ENCODE results near the gene MYO5A.
"Not testable (repeated sequence)": the region's sequence is repeated elsewhere in the genome, so short reads cannot be mapped to it uniquely, and the experiment has no call there.

Gene MYO5A

DNA sequence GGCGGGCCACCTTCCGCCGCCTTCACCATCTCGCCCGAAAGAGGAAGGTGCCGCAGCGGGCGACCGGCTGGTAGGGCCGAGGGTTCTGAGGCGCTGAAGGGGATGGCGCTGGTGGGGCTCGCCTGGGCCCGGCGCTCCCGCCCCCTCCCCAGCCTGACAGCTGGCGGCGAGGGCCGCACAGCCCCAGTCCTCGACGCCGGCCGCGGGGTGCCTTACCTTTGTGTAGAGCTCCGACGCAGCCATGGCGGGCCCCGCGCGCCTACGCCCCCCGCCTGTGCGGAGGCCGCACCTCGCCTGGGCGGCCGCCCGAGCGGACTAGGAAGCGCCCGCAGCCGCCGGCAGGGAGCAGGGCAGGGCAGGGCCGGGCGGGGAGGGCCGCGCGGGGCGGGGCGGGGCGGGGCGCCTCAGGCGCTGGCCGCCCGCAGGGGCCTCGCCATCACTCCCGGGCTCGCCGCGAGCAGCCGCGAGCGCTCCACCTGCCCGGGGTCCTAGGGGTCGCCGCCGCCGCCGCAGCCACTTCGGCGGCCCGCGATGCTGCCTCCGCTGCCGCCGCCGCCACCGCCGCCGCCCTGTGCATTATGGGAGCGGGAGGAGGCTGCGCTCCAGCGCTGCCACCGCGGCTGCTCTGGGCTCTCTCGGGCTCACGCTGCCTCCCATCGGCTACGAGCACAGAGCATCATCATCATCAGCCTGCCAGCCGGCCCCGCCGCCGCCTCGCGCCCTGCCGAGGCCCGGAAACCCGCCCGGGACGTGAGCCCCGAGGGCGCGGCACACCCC is at the start of gene MYO5A:
MYO5A (minus strand) TSS at position 317 of the 777 bp plus-strand sequence; CDS start at position 243, 74 bp downstream.
- DNase-seq (ENCODE audit: low read depth in 2 of 2), result peak; percentile 62 to 66

DNA sequence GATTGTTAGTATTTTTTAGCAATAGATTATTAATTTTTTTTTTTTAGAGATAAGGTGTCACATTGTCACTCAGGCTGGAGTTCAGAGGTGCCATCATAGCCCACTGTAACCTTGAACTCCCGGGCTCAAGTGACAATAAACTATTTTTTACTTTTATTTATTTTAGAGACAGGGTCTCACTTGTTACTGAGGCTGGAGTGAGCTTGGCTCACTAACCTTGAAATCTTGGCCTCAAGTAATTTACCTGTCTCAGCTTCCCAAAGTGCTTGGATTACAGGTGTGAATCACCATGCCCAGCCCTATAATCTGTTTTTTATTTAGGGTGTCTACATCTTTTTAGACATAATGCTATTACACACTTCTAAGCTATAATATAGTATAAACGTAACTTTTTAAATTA is 48.0 kb upstream of the MYO5A start:
- no peak for DNase-seq (ENCODE audit: low read depth in 2 of 2)

DNA sequence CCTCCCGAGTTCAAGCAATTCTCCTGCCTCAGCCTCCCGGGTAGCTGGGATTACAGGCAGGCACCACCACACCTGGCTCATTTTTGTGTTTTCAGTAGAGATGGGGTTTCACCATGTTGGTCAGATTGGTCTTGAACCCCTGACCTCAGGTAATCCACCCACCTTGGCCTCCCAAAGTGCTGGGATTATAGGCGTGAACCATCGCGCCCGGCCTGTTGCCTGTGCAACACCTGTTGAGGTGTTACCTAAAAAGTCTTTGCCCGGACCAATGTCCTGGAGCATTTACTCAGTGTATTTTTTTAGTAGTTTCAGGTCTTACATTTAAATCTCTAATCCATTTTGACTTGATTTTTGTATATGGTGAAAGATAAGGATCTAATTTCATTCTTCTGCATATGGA is 46.9 kb upstream of the MYO5A start:
- DNase-seq (ENCODE audit: low read depth in 2 of 2), result not testable (repeated sequence)

DNA sequence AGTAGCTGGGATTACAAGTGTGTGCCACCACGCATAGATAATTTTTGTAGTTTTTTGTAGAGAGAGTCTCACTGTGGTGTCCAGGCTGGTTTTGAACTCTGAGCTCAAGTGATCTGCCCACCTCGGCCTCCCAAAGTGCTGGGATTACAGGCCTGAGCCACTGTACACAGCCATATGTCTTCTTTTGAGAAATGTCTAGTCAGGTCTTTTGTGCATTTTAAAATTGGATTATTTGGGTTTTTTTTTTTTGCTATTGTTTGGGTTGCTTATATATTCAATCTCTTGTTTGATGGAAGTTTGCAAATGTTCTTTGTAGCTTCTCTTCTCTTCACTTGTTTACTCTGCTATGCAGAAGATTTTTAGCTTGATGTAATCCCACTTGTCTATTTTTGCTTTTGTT is 46.4 kb upstream of the MYO5A start:
- no peak for DNase-seq (ENCODE audit: low read depth in 2 of 2)

DNA sequence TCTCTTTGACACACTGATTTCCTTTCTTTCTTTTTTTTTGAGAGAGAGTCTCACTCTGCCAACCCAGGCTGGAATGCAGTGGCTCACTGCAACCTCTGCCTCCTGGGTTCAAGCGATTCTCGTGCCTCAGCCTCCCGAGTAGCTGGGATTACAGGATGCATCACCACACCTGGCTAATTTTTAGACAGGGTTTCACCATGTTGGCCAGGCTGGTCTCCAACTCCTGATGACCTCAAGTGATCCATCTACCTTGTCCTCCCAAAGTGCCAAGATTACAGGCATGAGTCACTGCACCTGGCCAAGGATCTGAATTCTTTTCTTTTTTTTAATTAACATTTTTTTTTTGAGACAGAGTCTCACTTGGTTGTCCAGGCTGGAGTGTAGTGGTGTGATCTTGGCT is 45.9 kb upstream of the MYO5A start:
- DNase-seq (ENCODE audit: low read depth in 2 of 2), result not testable (repeated sequence)

DNA sequence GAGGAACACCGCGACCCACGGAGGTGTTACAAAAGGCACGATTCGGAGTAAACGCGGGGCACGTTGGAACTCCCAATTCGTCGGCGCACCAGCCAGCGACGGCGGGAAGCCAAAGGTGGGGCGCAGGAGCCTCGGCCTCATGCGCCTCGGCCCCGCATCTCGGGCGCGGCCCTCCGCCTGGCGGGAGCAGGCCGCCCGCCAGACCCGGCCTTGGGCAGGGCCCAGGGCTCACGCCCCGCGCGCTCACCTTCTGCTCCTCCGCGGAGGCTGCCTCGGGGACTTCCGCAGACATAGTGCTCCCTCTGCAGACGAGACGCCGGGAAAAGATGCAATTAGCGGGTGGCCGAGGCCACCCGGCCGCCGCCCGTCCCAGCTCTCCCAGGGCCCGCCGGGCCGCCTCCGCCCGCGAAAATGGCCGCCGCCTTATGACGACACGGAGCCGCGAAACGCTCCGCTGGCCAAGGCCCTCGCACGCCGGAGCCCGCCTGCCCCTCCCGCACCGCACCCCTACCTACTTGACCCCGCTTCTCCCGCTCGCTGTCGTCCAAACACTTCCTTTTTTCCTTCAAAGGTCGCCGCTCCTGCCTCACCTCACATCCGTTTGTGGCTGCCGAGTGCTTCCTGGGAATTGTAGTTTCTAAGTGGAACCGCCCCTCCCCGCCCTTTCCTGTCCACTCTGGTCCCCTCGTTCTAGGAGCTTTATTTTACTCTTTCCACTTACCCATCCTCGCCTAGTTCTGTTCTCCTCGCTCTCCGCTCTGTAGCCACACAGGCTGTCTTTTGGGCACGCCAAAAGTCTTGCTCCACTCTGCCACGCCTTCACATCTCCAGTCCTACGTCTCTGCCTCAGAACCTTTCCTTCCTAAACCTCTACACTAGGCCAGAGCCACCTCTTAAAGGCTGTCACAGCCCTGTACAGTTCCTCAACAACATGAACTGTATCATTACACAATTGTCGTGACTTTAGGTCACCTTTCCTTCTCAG is 40.2 kb upstream of the MYO5A start, which contains the start of gene ARPP19:
ARPP19 (minus strand) TSS at position 430 of the 985 bp plus-strand sequence; CDS start at position 292, 138 bp downstream.
- DNase-seq (ENCODE audit: low read depth in 2 of 2), result peak; percentile 54 to 58

DNA sequence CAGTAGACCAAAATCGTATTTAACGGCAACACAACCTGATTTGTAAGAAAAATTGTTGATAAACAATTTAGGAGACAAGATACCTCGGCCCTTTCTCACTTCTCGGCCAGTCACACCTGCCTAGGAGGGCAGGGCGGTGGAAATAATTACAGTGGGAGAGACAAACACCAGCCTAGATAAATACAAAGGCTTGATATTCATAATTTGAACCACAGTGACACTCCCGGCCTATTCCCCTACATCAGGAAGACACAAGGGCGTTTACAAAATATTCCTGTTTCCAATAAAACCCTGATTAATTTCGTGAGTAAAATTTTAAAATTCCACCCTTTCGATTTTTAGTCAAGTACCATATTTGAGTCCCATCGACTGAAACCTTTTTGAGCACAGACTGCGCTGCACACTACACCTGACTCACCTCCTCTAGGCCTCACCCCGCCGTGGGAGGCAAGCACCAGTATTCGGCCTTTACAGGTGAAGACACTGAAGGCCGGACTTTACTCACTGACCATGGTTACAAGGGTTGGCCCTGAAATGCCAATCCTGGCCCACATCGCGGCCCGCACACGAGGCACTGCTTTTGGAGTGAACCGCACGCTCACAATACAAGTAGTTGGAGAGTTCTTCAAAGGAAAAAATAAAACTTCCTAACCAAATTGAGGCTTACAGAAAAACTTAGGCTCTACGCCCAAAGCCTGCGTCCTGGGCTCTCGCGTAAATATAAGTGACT is 39.4 kb upstream of the MYO5A start:
- DNase-seq (ENCODE audit: low read depth in 2 of 2), result peak; percentile 6 to 23

DNA sequence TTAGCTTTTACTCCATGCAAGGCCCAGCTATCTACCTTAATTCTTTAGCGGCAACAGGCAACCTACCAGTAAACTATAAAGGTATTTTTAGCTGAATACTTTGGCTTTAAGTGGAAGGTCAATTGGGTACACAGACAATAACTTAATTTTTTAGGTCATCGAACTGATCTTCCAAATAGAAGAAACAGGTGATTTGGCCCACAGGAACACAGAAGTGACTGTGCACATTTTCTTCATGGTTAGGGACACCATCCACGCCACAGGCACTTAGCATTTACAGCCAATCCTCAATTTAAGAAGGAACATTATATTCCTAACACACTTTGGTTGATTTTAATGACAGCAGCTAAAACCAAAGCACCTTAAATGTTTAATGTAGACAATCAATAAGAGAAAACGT is 38.2 kb upstream of the MYO5A start:
- no peak for DNase-seq (ENCODE audit: low read depth in 2 of 2)

DNA sequence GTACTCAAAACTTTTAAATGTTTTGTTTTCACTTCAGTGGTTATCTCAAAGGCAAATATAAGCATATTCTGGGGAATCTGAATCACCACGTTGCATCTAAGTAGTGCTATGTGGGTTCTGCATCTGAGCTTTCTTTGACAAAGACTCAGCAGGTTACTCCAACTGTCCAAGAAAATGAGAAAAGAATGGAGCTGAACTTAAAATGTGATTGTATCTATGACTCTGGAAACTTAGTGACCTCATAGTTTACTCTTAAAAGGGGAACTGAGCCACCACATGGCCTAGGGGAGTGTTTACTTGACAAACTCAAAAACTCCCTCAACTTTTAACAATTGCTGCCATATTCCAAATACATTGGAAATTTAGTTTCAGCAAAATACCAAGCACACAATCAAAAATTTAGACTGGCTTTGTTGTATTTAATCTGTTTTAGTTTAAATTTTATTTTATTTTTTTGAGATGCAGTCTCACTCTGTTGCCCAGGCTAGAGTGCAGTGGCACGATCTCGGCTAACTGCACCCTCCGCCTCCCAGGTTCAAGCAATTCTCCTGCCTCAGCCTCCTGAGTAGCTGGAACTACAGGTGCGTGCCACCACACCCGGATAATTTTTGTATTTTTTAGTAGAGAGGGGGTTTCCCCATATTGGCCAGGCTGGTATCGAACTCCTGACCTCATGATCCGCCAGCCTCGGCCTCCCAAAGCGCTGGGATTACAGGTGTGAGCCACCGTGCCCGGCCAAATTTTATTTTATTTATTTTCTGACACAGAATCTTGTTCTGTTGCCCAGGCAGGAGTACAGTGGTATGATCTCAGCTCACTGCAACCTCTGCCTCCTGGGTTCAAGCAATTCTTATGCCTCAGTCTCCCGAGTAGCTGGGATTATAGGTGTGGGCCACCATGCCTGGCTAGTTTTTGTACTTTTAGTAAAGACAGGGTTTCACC is 37.0 kb upstream of the MYO5A start:
- DNase-seq (ENCODE audit: low read depth in 2 of 2), result not testable (repeated sequence)

DNA sequence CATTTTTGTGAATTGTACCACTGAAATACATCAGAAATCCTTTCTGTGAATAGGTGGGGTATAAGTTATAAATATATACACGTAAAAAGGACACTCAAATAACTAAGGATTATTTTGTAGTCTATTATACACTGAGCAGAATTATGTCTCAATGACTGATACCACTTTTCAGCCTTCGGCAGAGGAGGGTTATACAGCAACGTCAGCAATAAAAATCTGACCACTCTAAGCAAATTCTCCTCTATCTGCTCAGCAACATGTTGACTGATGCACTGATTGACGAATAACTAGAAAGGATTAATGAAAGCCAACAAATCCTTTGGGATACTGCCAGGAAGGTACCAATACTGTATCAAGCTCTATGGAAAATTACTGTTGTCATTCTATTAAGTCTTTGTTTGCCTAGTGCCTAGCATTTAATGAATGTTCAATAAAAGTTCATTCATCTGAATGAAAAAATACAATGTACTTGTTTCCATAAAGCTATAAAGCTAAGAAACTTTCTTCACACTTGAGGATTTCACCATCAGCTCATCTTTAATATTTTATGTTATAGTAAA is 34.9 kb upstream of the MYO5A start:
- DNase-seq (ENCODE audit: low read depth in 2 of 2), result no peak

DNA sequence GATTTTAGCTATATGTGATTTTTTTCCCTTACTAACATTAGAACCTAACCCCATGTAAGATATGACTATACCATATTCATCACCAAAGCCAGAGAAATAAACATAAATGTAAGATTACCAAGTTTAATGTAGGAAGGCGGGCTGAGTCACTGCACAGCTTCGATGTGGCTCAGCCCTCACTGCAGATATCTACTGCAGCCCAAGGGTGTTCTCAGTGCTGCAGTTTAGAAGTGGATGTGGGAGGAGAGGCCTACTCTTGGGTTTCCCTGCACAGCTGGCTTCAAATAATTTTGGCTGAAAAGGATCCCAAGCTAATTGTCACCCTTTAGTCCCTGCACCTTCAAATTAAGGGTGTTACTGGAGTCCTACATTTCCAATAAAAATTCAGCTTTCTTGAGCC is 30.9 kb upstream of the MYO5A start:
- DNase-seq (ENCODE audit: low read depth in 2 of 2), result no peak

DNA sequence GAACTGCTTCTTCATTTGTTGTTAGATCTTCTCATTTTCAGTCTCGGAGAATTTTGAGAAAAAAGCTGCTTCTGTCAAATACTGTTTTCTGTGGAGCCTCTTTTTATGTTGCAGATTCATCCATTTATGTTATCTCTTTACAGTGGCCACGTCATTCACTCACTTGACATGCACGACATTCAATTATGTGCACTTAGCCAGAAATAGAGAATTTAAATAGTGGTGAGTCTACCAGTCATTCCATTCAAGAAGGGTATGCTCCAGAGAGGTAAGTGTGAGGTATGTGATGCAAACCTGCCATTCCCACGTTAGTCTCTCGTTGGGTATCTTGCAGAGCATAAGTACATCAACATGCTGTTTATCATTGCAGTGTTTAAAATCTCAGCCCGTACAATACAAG is 30.3 kb upstream of the MYO5A start:
- DNase-seq (ENCODE audit: low read depth in 2 of 2), result no peak

DNA sequence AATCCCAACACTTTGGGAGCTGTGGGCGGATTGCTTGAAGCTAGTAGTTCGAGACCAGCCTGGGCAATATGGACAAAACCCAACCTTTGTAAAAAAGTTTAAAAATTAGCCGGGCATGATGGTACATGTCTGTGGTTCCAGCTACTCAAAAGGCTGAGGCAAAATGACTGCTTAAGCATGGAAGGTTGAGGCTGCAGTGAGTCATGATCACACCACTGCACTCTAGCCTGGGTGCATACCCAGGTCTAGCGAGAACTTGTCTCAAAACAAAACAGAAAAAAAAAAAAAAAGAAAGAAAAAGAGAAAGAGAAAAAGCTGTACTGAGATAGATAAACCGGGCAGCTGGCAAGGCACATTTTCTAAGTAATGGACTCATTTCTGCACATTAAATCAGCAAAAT is 29.5 kb upstream of the MYO5A start:
- DNase-seq (ENCODE audit: low read depth in 2 of 2), result peak in 1 of 2 donors; percentile 32

DNA sequence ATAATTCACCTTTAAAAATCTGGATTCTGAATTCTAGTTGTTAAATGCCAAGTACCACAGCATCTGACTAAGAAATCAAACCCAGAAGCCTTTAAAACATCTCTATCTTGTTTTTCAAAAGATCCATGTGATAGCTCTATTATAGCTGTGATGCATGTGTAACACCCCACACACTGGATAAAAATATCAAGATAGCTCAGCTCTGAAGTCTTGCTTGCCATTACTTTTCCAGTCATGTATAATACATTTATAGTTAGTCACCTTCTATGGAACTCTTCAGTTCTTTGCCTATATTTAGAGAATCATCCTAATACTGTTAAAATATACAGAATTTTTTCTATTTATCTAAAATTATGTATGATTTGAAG is 28.6 kb upstream of the MYO5A start:
- no peak for DNase-seq (ENCODE audit: low read depth in 2 of 2)

DNA sequence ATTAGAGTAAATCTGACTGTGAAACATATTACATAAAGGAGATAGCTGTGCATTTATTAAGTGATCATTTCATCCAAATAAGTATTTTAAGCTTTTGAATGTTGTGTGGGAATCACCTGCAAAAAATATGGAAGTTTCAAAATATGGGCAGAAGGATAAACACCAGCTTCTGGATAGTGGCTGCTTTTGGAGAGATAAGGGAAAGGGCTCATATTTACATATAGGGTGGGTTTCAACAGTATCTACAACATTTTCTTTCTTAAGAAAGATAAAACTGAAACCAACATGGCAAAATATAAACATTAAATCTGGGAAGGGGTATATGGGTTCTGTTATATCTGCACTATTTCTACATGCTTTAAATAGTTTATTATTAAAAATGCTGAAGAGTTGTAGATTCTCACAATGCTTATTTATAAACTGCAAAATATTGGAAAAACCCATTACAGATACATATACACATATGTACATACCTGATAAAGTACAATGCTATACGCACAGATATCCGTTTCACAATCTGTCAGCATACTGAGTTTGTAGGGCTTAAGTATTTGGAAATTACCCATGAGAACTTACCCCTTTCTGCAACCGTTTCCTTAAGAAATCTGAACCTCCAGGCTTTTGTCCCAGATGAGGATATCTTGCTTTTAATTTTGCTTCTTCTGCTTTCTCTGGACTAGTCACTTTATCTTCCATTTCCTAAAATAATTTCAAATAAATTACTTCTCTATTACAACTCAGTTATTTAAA is 28.0 kb upstream of the MYO5A start:
- no peak for DNase-seq (ENCODE audit: low read depth in 2 of 2)

DNA sequence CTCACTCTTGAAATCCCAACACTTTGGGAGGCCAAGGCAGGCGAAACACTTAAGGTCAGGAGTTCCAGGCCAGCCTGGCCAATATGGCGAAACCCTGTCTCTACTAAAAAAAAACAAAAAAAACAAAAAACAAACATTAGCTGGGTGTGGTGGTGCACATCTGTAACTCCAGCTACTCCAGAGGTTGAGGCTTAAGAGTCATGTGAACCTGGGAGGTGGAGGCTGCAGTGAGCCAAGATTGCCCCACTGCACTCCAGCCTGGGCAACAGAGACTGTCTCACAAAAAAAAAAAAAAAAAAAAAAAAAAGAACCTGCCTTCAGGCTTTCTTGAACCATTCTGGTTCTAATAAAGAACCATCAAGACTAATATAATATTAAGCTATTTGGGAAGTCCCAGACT is 23.6 kb upstream of the MYO5A start:
- DNase-seq (ENCODE audit: low read depth in 2 of 2), result no peak

DNA sequence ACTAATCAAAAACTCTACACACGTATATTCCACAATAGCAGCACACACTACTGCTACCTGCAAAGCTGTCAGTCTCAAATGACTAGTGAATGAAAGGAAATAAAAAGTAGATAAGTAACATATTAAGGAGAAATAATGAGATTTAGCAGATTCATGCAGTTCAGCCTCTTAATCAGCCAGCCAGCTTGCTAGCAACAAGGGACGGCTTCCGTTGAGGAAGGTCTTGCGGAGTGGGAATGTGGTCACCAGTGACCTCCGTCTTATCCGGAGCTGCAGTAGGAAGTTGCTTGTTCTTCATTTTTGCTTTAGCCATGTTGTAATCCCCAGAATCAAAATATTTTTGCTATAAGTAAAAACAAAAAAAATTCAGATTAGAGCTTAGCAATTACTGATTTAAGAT is 23.1 kb upstream of the MYO5A start:
- no peak for DNase-seq (ENCODE audit: low read depth in 2 of 2)

DNA sequence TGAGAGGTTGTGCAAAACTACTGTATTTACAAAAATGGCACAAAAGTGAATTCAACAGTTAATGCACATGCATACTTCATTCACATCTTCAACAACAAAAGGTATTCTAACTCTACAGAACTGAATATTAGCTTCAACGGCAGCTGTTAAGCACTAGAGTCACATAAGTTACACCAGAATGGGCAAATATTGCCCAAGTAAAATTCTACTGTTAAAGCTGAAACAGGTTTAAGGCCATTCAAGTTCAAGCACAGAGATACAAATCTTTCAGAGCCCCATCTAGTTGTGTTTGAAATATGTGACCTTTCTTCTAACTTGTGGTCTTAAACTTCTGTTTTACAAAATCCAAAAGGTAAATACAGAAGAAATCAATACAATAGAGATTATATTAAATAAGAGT is 22.5 kb upstream of the MYO5A start:
- DNase-seq (ENCODE audit: low read depth in 2 of 2), result not testable (repeated sequence)

DNA sequence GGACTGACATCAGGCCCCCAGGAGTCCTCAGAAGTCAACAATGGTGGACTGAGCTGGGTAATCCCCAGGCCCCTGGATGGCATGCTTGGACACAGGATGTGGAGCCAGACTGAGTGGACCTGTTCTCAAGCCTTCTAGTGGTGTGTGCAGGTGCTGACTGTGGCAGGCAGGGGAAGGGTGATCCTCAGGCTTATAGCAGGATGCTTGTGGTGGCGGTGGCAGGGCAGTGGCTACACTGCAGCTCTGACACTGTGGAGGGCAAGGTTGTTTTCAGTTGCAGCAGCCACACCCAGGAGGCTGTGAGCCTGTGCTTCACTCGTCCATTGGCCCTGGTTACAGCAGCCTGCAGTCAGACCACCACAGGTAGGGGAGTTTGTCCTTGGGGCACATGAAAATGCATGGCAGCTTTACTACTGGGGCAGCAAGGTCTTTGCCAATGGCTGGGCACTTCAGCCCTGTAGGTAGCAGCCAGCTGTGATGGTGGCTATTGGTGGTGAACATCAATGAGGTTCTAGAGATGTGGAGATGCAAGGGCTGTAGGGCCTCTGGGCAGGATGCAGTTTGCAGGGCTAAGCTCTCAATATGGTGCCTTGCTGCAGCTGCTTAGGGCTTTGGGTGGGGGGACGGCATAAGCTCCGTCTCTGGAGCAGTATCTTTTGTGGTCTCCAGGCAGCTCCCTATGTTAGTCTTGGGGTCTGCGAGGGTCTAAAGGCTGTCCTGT is 17.5 kb upstream of the MYO5A start:
- no peak for DNase-seq (ENCODE audit: low read depth in 2 of 2)
